ENCODE data around the gene TTLL9.

The TTLL9 gene

DNA sequence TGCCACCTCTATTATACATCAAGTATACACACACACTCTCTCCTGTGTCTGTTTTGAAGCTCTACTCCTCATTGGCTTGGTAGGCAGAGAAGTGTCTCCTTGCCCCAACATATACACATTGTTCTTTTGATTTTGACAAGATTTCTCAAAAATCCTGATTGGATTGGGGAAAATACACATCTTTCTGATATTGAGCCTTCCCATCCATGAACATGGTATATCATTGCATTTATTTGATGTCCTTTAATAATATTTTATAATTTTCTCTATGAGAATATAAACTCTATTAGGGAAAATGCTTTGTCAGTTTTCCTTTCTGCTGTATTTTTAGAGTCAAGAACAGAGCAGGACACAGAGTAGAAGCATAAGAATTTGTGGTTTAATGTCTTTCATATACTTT lies 7.2 kb downstream of the TTLL9 start:
- in situ Hi-C loops (cut with MboI; ENCODE audit: low sequenced_read_pairs) = no loop called here

DNA sequence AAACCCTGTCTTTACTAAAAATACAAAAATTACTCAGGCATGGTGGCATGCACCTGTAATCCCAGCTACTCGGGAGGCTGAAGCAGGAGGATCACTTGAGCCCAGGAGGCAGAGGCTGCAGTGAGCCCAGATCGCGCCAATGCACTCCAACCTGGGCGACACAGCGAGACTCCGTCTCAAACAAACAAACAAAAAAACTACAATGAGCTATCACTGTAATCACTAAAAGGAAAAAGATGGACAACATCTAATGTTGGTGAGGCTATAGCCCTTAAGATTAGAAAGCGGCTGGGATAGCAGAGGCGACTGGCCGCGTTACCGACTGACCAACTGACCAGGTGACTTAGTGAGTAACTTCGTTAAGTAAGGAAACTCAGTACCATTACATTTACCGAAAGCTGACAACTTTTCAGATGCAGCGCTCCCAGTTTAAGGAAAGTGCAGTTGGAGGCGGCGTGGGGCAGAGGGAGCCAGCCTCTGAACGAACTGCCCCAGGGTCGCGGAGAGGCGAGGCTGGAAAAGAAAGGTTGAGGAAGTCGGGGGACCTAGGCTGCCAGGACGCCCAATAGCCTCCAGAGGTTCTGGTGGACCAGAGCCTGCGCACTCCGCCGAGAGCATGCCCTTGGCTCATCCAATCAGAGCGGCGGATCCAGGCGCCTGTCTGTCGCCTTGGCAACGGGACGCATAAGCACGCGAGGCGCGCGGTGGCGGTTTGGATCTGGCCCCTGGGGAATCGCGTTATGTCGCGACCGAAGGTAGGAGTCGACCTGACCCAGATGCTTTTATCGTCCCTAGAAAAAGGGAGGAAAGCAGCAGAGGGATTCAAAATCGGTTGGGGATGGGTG lies 8.9 kb downstream of the TTLL9 start:
- in situ Hi-C loops (cut with MboI; ENCODE audit: low sequenced_read_pairs) = no loop called here

DNA sequence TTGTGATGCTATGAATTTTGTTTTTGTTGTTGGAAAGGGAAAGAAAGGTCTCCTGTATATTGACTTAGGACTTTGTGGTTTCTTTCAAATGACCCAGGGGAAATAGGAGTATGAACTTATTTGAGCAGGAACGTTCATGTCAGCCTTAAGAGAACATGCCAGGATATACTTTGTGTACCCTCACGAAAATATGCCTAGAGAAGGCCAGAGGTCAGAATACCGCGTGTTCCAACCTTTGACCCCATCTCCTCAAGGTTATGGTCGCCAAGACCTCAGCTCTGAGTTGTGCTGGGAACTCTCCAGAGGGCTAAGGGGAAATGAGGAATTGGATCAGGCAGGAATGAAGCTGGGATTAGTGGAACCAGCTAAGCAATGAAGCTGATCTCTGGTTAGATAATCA lies 11.5 kb downstream of the TTLL9 start:
- in situ Hi-C loops (cut with MboI; ENCODE audit: low sequenced_read_pairs) = no loop called here

DNA sequence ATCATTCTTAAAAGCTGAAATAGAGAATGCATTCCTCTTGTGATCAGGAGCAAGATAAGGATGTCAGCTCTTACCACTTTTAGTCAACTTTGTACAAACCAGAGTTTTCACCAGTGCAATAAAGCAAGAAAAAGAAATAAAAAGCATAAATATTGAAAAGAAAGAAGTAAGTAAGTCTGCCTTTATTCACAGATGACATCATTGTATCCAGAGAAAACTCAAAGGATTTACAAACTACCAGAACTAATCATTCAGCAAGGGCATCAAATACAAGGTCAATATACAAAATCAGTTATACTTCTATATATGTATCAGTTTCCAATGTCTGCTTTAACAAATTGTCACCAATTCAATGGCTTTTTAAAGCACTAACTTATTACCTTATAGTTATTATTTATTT lies 13.4 kb downstream of the TTLL9 start:
- in situ Hi-C loops (cut with MboI; ENCODE audit: low sequenced_read_pairs) = no loop called here

DNA sequence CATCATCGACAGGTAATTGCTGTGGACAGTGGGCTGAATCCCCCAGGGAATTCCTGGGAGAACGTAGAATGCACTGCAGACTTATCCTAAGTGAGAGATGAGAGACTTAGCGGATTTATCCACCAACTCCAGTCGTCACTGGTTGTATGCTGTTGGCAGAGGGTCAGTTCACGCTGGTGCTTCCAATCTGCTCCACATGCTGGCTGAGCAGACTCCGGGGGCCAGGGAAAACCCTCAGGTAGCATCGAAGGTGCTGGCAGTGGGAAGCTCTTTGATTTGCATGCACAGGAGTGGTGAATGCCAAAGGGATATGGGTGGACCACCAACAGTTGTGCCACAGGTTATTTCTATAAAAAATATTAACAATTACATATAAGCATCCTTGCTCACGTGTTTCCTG lies 20.2 kb downstream of the TTLL9 start:
- in situ Hi-C loops (cut with MboI; ENCODE audit: low sequenced_read_pairs) = no loop called here

DNA sequence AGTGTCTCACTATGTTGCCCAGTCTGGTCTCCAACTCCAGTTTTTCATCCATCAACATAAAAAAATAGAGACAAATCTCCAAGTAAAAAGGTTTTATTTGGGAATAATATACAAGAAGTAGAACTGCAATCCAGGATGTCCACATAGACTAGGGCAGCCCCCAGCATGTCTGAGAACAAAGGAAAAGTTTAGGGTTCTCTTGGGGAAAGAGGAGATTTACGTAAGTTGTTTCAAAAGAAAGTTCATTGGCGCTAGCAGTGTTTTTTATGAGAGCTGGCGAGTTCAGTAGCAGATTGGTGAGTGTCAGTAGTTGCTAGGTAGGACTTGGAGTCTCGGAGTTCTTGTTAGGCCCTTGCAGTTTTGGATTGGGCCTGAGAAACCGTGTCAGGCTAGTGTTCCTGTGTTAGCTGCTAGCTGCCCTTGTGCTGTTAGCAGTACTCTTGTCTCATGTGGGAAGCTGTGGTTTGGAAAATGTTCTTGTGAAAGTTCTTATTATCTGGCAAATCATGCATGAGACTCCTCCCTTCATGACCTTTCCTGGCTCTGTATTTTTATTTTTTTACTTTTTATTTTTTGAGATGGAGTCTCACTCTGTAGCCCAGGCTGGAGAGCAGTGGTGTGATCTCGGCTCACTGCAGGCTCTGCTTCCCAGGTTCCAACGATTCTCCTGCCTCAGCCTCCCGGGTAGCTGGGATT lies 24.7 kb downstream of the TTLL9 start:
- in situ Hi-C loops (cut with MboI; ENCODE audit: low sequenced_read_pairs) = no loop called here

DNA sequence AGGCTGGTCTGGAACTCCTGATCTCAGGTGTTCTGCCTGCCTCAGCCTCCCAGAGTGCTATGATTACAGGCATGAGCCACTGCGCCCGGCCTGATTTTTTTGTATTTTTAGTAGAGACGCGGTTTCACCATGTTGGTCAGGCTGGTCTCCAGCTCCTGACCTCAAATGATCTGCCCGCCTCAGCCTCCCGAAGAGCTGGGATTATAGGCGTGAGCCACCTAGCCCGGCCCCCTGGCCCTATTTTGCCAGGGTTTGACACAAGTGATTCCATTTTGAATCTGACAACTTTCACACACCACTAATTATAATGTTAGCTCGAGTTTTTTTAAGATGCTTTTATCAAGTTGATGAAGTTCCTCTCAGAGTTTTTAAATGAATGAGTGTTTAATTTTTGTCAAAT lies 25.6 kb downstream of the TTLL9 start:
- in situ Hi-C loops (cut with MboI; ENCODE audit: low sequenced_read_pairs) = no loop called here

DNA sequence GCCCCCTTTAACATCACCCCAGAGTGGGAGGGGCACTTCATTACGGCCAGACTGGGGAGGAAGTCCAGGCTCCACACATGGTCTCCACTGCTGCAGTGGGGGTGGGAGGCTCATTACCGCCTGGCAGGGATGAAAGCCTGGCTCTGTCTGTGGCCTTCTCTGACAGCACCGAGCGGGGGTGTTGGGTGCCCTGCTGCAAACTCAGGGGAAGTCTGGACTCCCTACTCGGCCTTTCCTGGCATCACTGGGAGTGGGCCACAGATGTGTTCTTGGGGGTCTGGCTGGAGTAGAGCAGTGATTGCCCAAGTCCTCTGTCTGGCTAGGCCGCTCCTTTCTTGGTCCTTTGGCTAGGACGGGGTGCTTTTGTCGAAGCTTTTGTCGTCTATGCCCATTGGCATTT lies 27.1 kb downstream of the TTLL9 start:
- in situ Hi-C loops (cut with MboI; ENCODE audit: low sequenced_read_pairs) = no loop called here

DNA sequence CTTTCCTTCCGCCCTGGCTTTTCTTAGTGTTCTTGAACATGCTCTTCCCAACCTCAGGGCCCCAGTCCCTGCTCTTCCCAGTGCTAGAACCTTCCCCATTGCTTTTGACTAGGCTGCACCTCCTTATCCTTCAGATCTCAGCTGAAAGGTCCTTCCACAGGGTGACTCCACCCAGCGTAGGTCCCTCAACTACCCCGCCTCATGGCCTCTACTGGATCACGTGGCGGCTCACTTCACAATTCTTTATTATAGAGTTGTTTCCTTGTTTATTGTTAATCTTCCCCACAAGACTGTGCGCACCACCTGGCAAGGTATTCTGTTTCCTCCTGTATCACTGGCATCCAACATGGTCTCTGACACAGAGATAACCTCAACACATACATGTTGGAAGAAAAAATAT lies 31.2 kb downstream of the TTLL9 start:
- in situ Hi-C loops (cut with MboI; ENCODE audit: low sequenced_read_pairs) = no loop called here

DNA sequence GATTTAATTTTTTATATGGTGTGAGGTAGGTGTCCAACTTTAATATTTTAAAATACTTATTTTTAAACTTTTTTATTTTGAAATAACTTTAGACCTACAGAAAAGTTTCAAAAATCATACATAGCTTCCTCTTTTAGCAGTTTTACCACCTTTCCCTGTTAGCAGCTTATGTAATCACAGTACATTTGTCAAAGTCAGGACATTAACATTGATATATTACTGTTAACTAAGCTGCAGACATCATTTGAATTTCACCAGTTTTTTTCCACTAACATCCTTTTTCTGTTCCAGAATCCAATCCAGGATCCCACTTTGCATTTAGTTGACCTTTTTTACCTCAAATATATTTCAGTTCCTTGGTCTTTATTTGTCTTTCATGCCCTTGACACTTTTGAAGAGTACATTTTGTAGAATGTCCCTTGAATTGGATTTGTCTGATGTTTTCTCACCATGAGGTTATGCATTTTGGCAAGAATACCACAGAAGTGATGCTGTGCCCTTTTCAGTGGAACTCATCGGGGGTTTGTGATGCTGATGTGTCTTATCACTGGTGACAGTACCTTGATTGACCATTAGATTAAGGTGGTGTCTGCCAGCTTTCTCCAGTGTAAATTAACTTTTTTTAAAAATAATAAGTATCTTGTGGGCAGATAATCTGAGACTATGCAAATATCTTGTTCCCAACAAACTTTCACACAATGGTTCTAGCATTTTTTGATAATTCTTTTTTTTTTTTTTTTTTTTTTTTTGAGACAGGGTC lies 33.4 kb downstream of the TTLL9 start:
- in situ Hi-C loops (cut with MboI; ENCODE audit: low sequenced_read_pairs) = no loop called here

DNA sequence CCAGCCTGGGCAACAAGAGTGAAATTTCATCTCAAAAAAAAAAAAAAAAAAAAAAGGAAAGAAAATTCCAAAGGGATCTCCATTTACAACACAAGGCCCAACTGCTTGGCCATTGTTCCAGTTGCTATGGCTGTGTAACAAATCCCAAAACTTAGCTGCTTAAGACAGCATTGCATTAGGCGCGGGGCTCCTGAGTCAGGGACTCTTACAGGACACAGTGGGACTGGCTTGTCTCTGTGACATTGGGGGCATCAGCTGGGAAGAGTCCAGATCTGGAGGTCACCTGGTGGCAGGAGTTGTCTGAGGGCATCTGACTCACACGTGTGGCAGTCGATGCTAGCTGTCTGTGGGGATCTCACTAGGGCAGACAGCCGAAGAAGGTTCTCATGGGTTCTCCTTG lies 35.6 kb downstream of the TTLL9 start:
- in situ Hi-C loops (cut with MboI; ENCODE audit: low sequenced_read_pairs) = no loop called here

DNA sequence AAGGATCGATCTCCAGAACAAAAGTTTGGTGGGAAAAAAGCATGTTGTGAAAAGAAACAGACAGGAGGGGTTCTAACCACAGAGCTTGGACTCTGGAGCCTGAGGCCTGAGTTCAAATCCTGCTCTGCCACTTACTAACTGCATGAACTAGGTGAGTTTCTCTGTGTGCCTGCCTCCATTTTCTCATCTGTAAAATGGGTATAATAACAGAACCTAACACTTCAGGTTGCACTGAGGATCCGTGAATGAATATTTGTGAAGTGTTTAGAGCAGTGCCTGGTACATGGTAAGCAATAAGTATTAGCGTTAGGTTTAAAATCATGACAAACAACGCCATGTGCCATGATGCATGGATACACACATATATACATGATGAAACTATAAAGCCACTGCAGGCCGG lies 36.6 kb downstream of the TTLL9 start:
- in situ Hi-C loops (cut with MboI; ENCODE audit: low sequenced_read_pairs) = no loop called here

DNA sequence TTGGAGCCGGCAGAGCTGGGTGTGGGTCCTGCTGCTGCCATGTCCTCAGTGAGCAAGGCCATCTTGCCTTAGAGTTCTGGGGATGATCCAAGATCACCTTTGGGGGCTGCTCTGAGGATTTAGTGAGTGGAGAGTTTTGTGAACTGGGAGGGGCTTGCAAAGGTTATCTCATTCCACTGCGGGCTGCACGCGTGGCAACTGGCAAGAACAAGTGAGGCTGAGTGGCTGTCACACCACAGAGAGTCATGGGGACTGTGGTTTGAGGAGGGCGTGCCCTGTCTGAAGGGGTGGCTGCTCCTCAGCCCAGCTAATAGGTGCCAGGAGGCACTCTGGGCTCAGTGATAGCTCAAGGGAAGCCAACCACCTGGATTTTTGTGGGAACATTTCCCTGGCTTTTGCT lies 37.6 kb downstream of the TTLL9 start:
- in situ Hi-C loops (cut with MboI; ENCODE audit: low sequenced_read_pairs) = no loop called here

DNA sequence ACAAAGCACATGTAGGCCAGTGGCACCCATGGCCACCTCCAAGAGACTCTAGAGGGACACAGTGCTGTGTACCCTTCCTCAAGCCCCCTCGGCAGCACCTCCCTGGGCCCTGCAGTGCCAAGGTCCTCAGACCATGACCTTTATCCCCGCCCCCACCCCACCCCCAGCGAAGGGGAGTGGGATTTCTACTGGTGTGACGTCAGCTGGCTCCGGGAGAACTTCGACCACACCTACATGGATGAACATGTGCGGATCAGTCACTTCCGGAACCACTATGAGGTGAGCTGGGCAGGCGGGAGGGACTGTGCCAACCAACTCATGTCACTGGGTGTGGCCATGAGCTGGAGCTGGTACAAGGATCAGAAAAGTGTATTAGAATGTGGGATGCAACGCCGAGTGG lies 38.0 kb downstream of the TTLL9 start:
- in situ Hi-C loops (cut with MboI; ENCODE audit: low sequenced_read_pairs) = no loop called here

DNA sequence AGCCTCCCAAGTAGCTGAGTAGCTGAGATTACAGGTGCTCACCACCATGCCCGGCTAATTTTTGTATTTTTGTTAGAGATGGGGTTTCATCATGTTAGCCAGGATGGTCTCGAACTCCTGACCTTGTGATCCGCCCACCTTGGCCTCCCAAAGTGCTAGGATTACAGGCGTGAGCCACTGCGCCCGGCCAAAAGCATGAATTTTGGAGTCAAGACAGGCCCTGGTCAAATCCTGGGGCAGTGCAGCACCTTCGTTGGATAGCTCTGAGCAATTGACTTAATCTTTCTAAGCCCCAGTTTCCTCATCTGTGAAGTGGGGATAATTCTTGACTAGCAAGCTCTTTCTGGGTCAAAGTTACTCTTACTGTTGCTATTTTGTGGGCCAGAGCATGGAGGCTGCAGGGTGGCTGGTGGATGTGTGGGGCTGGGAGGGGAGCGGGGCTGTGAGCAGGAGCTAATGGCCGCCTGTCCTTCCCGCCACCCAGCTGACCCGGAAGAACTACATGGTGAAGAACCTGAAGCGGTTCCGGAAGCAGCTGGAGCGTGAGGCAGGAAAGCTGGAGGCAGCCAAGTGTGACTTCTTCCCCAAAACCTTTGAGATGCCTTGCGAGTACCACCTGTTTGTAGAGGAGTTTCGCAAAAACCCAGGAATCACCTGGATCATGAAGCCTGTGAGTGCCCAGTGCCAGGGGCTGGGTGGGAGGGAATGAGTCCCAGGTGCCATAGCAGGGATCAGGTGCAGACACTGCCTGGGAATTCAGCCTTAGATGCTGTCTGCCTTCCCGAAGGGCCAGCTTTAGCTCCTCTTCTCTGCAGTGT lies 39.0 kb downstream of the TTLL9 start:
- in situ Hi-C loops (cut with MboI; ENCODE audit: low sequenced_read_pairs) = no loop called here

DNA sequence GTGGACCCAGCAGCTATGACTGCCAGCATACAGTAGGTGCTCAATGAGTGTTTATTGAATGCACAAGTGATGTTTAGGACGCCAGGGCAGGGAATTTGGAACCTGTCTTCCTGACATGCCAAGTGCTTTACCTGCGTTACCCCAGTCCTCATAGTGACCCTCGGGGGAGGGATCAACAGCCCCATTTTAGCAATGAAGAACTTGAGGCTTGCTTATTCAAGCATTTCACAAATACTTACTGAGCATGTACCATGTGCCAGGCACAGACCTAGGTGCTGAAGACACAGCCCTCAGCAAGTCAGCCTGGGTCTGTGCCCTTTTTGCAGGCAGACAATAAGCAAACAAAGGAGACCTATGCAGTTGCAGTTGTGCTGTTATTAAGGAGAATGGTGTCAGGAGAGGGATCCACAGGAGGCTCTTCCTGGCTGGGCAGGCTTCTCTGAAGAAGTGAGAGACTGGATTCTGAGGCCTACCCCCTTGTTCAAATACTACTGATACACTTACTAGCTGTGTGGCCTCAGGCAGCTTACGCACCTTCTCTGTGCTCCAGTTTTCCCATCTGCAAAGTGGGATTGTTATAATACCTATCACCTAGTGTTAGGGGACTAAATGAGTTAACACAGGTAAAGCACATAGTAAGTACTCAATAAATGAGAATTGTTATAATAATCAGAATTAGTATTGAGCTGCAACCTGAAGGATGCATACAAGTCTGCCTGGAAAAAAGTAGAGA lies 39.8 kb downstream of the TTLL9 start:
- in situ Hi-C loops (cut with MboI; ENCODE audit: low sequenced_read_pairs) = no loop called here

DNA sequence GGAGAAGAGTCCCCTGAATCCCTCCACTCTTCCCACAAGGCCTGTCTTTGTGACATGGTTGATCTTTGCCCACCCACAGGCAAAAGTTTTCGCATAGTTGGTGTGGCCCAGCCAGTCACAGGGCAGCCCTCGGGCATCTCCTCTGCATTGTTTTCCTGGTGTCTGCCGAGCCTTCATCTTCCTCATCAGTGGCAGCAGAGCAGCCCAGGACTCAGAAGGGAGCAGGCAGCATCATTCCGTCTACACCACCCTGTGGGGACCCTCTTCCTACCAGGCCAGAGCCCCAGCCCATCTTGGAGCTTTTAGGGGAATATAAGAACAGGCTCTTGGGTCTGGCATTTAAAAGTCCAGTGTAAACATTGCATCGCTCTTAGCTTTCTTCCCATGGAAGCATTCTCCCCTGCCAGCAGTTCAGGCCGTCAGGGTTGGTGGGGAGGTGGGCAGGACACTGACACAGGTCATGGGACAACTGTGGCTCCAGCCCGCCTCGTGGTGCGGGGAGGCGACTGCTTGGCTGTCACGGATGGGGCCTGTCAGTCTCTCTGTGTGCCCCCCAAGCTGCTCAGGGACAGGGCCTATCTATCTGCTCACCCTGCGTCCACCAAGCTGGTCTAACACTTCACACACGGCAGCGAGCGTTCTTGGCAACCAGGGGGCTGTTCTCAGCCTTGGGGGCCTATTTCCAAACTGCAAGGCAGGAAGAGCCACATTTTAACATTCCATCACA lies 43.2 kb downstream of the TTLL9 start:
- in situ Hi-C loops (cut with MboI; ENCODE audit: low sequenced_read_pairs) = no loop called here

DNA sequence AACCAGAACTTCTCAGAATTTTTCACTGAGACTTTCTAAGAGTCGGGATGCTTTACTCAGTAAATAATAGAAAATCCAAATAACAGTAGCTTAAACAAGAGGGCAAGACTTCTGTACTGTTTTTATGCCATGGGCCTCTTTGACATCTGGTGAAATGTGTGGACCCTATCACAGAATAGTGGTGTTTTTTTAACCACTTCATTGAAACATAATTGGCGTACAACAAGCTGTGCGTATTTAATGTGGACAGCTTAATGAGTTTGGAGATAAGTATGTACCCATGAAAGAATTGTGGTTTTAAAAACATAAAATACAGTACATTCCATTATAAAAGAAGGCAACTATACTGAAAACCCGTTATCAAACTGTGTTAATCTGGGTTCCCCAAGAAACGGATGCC lies 43.7 kb downstream of the TTLL9 start:
- in situ Hi-C loops (cut with MboI; ENCODE audit: low sequenced_read_pairs) = no loop called here

DNA sequence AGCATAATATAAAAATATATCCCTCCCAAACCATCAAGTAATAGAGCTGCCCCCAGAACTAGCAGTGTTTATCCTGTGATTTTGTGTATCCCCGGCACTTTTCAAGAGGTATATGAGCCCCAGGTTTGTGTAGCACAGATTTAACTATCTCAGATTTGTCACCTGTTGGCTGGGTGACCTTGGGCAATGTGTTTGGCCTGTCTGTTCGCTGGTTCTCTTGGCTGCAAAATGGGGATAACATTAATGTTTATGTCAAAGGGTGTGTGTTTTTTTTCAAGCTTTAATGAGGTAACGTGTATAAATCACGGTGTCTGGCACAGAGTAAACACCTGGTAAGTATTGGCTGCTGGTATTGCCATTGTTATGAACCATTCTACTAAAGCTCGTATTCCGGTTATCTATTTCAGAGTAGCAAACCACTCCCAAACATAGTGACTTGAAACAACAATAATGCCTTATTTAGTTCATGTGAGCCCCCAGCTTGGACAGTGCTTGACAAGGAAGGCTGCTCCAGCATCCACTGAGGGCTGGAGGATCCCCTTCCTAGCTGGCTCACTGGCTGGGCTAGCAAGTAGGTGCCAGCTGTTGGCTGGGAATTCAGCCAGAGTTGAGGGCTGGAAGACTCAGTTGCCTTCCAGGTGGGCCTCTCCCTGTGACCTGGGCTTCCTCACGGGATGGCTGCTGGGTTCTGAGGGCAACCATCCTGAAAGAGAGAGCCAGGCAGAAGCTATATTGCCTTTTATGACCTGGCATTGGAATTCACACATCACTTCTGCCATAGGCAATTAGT lies 45.3 kb downstream of the TTLL9 start:
- in situ Hi-C loops (cut with MboI; ENCODE audit: low sequenced_read_pairs) = no loop called here
